Endothelial cell of umbilical vein (primary cell): ENCODE data around the gene AP3S2.

Experiments
- EZH2 ChIP-seq: IDR thresholded peaks from 2 replicates; pipeline ENCODE4 v1.6.1; 2012; ENCODE audit warnings: borderline replicate concordance, low read depth, mild to moderate bottlenecking, moderate library complexity, low read length, inconsistent platforms; ENCODE audit not compliant: severe bottlenecking
- FOS ChIP-seq: IDR thresholded peaks from 2 replicates; pipeline ENCODE4 v1.6.1; 2011; ENCODE audit warnings: mild to moderate bottlenecking, low read length, moderate library complexity, borderline replicate concordance; ENCODE audit not compliant: insufficient read depth
- GATA2 ChIP-seq: IDR thresholded peaks from 2 replicates; pipeline ENCODE4 v1.7.0; 2011; ENCODE audit warnings: low read depth, mild to moderate bottlenecking, moderate library complexity, mixed read lengths, low read length; ENCODE audit not compliant: insufficient read length, insufficient read depth
- MYC ChIP-seq: IDR thresholded peaks from one replicate; pipeline ENCODE4 v1.6.1; 2011; ENCODE audit warnings: mild to moderate bottlenecking, low read depth, low read length
- POLR2A ChIP-seq: IDR thresholded peaks from 2 replicates; pipeline ENCODE4 v1.6.1; 2012; ENCODE audit warnings: low read depth, mild to moderate bottlenecking, control low read depth, low read length
- POLR2AphosphoS5 ChIP-seq: IDR thresholded peaks from 2 replicates; pipeline ENCODE4 v1.6.1; 2012; ENCODE audit warnings: low read depth, mild to moderate bottlenecking, control low read depth, low read length, moderate library complexity; ENCODE audit not compliant: insufficient read depth
- TF ChIP-seq, protein P1 (sequence below), 2 donors: IDR thresholded peaks; 1 replicate in 1 of 2; 2 replicates in 1 of 2; pipeline ENCODE4 v1.5.1; 2011; ENCODE audit warnings: low read length in 2 of 2, mild to moderate bottlenecking in 2 of 2, moderate library complexity in 2 of 2, control low read depth in 1 of 2, inconsistent platforms in 1 of 2, low read depth in 1 of 2; ENCODE audit not compliant: insufficient read depth in 1 of 2; ENCODE audit errors: extremely low read depth in 1 of 2
- TF ChIP-seq, protein P2 (sequence below): IDR thresholded peaks from 2 replicates; pipeline ENCODE4 v1.6.1; 2011; ENCODE audit not compliant: insufficient read depth, insufficient read length

DNA sequence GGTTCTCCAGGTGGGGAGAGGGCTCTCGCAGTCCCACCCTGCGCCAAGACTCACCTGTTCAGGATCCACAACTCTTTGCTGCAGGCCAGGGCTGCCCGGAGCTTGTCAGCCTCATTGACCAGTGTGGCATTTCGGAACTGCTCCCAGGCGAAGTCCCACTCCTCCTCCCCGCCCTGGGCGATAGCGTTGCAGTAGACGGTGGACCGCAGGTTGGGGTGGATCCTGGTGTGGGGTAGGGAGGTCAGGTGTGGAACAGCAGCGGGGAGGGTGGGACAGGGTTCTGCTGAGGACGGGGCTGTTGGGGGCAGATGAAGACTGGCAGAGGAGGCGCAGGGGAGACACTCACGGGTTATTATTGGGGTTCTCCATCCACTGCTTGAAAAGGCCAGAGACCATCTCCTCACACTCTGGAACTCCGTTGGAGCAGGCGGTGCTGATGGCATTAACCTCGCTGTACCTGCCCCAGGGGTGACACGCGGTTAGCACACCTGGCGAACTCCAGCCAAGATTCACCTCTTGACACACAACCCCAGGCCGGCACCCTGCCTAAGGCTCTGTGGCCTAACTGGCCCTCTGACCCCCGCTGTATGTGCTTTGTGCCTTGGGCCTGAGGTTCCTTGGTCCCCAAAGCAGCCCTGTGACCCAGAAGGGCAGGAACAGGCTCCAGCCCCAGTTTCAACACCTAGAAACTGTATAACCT, 101.5 kb downstream of the AP3S2 start:
- TF ChIP-seq, protein P1, sequence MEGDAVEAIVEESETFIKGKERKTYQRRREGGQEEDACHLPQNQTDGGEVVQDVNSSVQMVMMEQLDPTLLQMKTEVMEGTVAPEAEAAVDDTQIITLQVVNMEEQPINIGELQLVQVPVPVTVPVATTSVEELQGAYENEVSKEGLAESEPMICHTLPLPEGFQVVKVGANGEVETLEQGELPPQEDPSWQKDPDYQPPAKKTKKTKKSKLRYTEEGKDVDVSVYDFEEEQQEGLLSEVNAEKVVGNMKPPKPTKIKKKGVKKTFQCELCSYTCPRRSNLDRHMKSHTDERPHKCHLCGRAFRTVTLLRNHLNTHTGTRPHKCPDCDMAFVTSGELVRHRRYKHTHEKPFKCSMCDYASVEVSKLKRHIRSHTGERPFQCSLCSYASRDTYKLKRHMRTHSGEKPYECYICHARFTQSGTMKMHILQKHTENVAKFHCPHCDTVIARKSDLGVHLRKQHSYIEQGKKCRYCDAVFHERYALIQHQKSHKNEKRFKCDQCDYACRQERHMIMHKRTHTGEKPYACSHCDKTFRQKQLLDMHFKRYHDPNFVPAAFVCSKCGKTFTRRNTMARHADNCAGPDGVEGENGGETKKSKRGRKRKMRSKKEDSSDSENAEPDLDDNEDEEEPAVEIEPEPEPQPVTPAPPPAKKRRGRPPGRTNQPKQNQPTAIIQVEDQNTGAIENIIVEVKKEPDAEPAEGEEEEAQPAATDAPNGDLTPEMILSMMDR (IDR thresholded peaks at IDR 0.05; ENCODE audit: extremely low read depth in 1 of 2, insufficient read depth in 1 of 2, low read depth in 1 of 2, low read length in 2 of 2) = no peak
- no peak for TF ChIP-seq EZH2
- TF ChIP-seq, protein P2, sequence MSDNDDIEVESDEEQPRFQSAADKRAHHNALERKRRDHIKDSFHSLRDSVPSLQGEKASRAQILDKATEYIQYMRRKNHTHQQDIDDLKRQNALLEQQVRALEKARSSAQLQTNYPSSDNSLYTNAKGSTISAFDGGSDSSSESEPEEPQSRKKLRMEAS = no peak
- TF ChIP-seq POLR2A = no peak
- no peak for TF ChIP-seq FOS
- TF ChIP-seq MYC = no peak
- no peak for TF ChIP-seq POLR2AphosphoS5
- TF ChIP-seq GATA2 = no peak
